ENCODE measurements around the gene AFDN.

AFDN gene

DNA sequence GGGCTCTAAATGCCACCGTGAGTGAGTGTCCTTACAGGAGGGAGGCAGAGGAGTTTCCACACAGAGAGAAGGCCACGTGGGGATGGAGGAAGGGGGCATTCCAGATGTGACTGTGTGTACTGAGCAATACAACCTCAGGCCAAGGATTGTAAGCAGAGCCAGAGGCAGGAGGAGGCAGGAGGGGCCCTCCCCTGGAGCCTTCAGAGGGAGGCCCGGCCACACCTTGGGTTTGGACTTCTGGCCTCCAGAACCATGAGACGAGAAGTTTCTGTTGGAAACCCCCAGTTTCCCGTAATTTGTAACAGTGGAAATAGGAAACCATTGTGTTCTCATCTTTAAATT is 161.4 kb downstream of the AFDN start:
- Histone ChIP-seq H3K36me3 (ENCODE audit: insufficient read depth, low read length) (no peaks in the 10 kb centered on the region), H3K27me3 (ENCODE audit: insufficient read depth, low read length) (no peaks in the 10 kb centered on the region), H3K27ac (ENCODE audit: low read depth, low read length) (no peak overlapping the region), H3K4me3 (ENCODE audit: low read depth, low read length) (no peak overlapping the region), H3K4me1 (ENCODE audit: control insufficient read depth, insufficient read depth, low read length, unreplicated experiment) (no peaks in the 10 kb centered on the region), H3K79me2 (ENCODE audit: control insufficient read depth, insufficient read depth, low read length, unreplicated experiment) (no peaks in the 10 kb centered on the region), H2AFZ (ENCODE audit: low read length, unreplicated experiment) (no peak overlapping the region)

- Histone ChIP-seq H3K4me3 (ENCODE audit: low read depth, low read length) (no peak overlapping the region), H3K36me3 (ENCODE audit: insufficient read depth, low read length) (no peaks in the 10 kb centered on the region), H3K27me3 (ENCODE audit: insufficient read depth, low read length) (no peaks in the 10 kb centered on the region), H3K27ac (ENCODE audit: low read depth, low read length) (no peak overlapping the region), H2AFZ (ENCODE audit: low read length, unreplicated experiment) (no peak overlapping the region), H3K79me2 (ENCODE audit: control insufficient read depth, insufficient read depth, low read length, unreplicated experiment) (no peaks in the 10 kb centered on the region), H3K4me1 (ENCODE audit: control insufficient read depth, insufficient read depth, low read length, unreplicated experiment) (no peaks in the 10 kb centered on the region)
Measured at GRCh38 chr6:167988945-167989841, 162.5 kb downstream of the AFDN start.

- Histone ChIP-seq H3K79me2 (ENCODE audit: control insufficient read depth, insufficient read depth, low read length, unreplicated experiment) (no peaks in the 10 kb centered on the region), H3K36me3 (ENCODE audit: insufficient read depth, low read length) (no peaks in the 10 kb centered on the region), H3K27ac (ENCODE audit: low read depth, low read length) (no peak overlapping the region), H2AFZ (ENCODE audit: low read length, unreplicated experiment) (no peak overlapping the region), H3K27me3 (ENCODE audit: insufficient read depth, low read length) (no peaks in the 10 kb centered on the region), H3K4me3 (ENCODE audit: low read depth, low read length) (no peak overlapping the region), H3K4me1 (ENCODE audit: control insufficient read depth, insufficient read depth, low read length, unreplicated experiment) (no peaks in the 10 kb centered on the region)
Measured at GRCh38 chr6:167990016-167990945, 163.6 kb downstream of the AFDN start.

DNA sequence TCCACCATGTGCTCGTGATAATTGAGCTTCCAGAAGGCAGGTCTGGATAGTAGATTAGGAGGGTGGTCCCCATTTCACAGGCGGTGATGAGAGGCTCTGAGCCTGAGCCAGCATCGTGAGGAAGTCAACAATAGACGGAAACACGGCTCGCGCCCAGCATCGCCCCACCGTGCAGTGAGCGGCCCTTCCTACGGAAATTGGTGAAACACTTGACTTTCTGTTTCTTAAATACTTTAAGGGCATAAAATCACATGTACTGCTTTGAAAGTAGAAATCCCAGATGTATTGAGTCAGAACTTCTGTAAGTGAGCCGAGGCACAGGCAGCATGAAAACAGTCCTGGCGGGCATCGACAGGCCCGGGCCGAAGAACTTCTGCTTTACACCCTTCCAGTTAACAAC is 166.5 kb downstream of the AFDN start:
- Histone ChIP-seq H3K4me3 (ENCODE audit: low read depth, low read length) (no peak overlapping the region), H3K27ac (ENCODE audit: low read depth, low read length) (no peak overlapping the region), H3K36me3 (ENCODE audit: insufficient read depth, low read length) (no peaks in the 10 kb centered on the region), H3K4me1 (ENCODE audit: control insufficient read depth, insufficient read depth, low read length, unreplicated experiment) (no peaks in the 10 kb centered on the region), H3K27me3 (ENCODE audit: insufficient read depth, low read length) (peaks cover 8% of the 10 kb centered on the region), H3K79me2 (ENCODE audit: control insufficient read depth, insufficient read depth, low read length, unreplicated experiment) (no peaks in the 10 kb centered on the region), H2AFZ (ENCODE audit: low read length, unreplicated experiment) (no peak overlapping the region)

- no peak overlapping the region for H3K27ac ChIP-seq (ENCODE audit: low read depth, low read length)
- no peaks in the 10 kb centered on the region for H3K4me1 ChIP-seq (ENCODE audit: control insufficient read depth, insufficient read depth, low read length, unreplicated experiment)
- H3K79me2 ChIP-seq (ENCODE audit: control insufficient read depth, insufficient read depth, low read length, unreplicated experiment): no peaks in the 10 kb centered on the region
- H3K27me3 ChIP-seq (ENCODE audit: insufficient read depth, low read length): peaks cover 13% of the 10 kb centered on the region
- no peaks in the 10 kb centered on the region for H3K36me3 ChIP-seq (ENCODE audit: insufficient read depth, low read length)
- no peak overlapping the region for H3K4me3 ChIP-seq (ENCODE audit: low read depth, low read length)
- no peak overlapping the region for H2AFZ ChIP-seq (ENCODE audit: low read length, unreplicated experiment)
Measured at GRCh38 chr6:167993831-167994230, 167.1 kb downstream of the AFDN start.

DNA sequence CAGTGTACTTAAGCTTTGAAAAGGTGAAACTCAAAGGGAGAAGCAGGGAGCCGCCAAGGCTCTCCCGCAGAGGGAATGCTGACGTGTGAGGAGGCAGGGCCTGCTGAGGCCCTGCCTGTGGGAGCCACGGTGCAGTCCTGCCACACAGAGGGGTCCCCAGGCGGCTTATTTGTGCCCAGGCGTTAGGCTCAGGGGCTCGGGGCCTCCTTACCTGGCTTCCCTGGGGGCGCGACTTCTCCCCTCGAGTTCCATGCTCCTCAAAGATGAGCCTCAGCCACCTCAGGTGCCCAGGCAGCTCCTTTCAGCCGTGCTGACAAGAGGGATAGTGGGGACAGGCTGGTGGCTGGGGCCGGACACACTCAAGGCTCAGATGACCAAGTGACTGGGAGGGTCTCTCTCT is 168.6 kb downstream of the AFDN start:
- no peaks in the 10 kb centered on the region for H3K36me3 ChIP-seq (ENCODE audit: insufficient read depth, low read length)
- H3K4me1 ChIP-seq (ENCODE audit: control insufficient read depth, insufficient read depth, low read length, unreplicated experiment): no peaks in the 10 kb centered on the region
- H3K79me2 ChIP-seq (ENCODE audit: control insufficient read depth, insufficient read depth, low read length, unreplicated experiment): no peaks in the 10 kb centered on the region
- H3K27me3 ChIP-seq (ENCODE audit: insufficient read depth, low read length): peaks cover 16% of the 10 kb centered on the region
- no peak overlapping the region for H2AFZ ChIP-seq (ENCODE audit: low read length, unreplicated experiment)
- no peak overlapping the region for H3K4me3 ChIP-seq (ENCODE audit: low read depth, low read length)
- no peak overlapping the region for H3K27ac ChIP-seq (ENCODE audit: low read depth, low read length)

GRCh38 chr6:167995731-167996151 is 169.0 kb downstream of the AFDN start:
- no peak overlapping the region for H3K27ac ChIP-seq (ENCODE audit: low read depth, low read length)
- H2AFZ ChIP-seq (ENCODE audit: low read length, unreplicated experiment): no peak overlapping the region
- no peaks in the 10 kb centered on the region for H3K79me2 ChIP-seq (ENCODE audit: control insufficient read depth, insufficient read depth, low read length, unreplicated experiment)
- H3K36me3 ChIP-seq (ENCODE audit: insufficient read depth, low read length): no peaks in the 10 kb centered on the region
- peaks cover 16% of the 10 kb centered on the region for H3K27me3 ChIP-seq (ENCODE audit: insufficient read depth, low read length)
- H3K4me1 ChIP-seq (ENCODE audit: control insufficient read depth, insufficient read depth, low read length, unreplicated experiment): no peaks in the 10 kb centered on the region
- H3K4me3 ChIP-seq (ENCODE audit: low read depth, low read length): no peak overlapping the region

DNA sequence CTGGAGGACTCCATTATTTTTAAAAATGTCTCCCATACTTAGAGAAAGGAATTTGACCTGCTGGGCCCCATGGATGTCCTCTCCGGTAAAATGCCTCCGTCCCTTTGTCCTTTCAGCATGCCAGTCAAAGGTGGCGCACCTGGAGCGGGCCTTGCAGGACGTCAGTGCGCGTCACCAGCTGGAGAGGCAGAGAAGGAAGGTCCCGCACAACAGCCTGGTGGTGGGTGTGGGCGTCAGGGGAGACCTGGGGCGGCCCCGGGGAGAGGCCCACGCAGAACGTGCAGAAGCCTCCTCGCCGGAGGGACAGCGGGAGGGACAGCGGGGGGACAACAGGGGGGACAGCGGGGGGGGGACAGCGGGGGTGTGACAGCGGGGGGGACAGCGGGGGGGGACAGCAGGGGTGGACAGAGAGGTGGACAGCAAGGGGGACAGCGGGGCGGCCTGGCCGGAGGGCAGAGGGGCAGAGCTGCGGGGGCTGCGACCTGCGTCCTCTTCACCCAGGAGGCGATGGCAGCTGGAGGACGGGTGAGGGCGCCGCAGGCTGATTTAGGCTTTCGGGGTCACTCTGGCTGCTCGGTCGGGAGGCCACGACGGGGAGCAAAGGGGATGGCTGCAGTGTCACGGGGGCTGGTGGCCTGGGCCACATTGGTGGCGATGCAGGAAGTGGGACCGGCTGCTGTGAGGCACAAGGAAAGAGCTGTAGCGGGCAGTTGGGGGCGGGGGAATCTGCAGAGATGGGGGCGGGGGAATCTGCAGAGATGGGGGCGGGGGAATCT is 169.9 kb downstream of the AFDN start:
- Histone ChIP-seq H2AFZ (ENCODE audit: low read length, unreplicated experiment) (no peak overlapping the region), H3K27ac (ENCODE audit: low read depth, low read length) (no peak overlapping the region), H3K4me3 (ENCODE audit: low read depth, low read length) (no peak overlapping the region), H3K79me2 (ENCODE audit: control insufficient read depth, insufficient read depth, low read length, unreplicated experiment) (no peaks in the 10 kb centered on the region), H3K4me1 (ENCODE audit: control insufficient read depth, insufficient read depth, low read length, unreplicated experiment) (no peaks in the 10 kb centered on the region), H3K36me3 (ENCODE audit: insufficient read depth, low read length) (no peaks in the 10 kb centered on the region), H3K27me3 (ENCODE audit: insufficient read depth, low read length) (peaks cover 16% of the 10 kb centered on the region)

GRCh38 chr6:167997642-167998041 is 170.9 kb downstream of the AFDN start, which contains the start of gene KIF25:
TSS of gene KIF25 (plus strand) at chr6:167997671. CDS start at chr6:168029586, 31,915 bp downstream.
- no peak within 1 kb of the TSS for H3K27ac ChIP-seq (ENCODE audit: low read depth, low read length)
- H3K27me3 ChIP-seq (ENCODE audit: insufficient read depth, low read length): peaks cover 16% of the 10 kb centered on the region
- H3K4me1 ChIP-seq (ENCODE audit: control insufficient read depth, insufficient read depth, low read length, unreplicated experiment): no peaks in the 10 kb centered on the region
- H2AFZ ChIP-seq (ENCODE audit: low read length, unreplicated experiment): no peak within 1 kb of the TSS
- H3K4me3 ChIP-seq (ENCODE audit: low read depth, low read length): no peak within 1 kb of the TSS
- H3K36me3 ChIP-seq (ENCODE audit: insufficient read depth, low read length): no peaks in the 10 kb centered on the region
- no peaks in the 10 kb centered on the region for H3K79me2 ChIP-seq (ENCODE audit: control insufficient read depth, insufficient read depth, low read length, unreplicated experiment)

GRCh38 chr6:167998215-167998614 is 171.5 kb downstream of the AFDN start:
- H3K4me3 ChIP-seq (ENCODE audit: low read depth, low read length): no peak overlapping the region
- H2AFZ ChIP-seq (ENCODE audit: low read length, unreplicated experiment): no peak overlapping the region
- H3K27me3 ChIP-seq (ENCODE audit: insufficient read depth, low read length): peaks cover 19% of the 10 kb centered on the region
- no peaks in the 10 kb centered on the region for H3K36me3 ChIP-seq (ENCODE audit: insufficient read depth, low read length)
- no peaks in the 10 kb centered on the region for H3K79me2 ChIP-seq (ENCODE audit: control insufficient read depth, insufficient read depth, low read length, unreplicated experiment)
- no peak overlapping the region for H3K27ac ChIP-seq (ENCODE audit: low read depth, low read length)
- H3K4me1 ChIP-seq (ENCODE audit: control insufficient read depth, insufficient read depth, low read length, unreplicated experiment): no peaks in the 10 kb centered on the region
